ENCODE measurements around the gene GVQW3.

The GVQW3 gene

GRCh38 chr11:76448506-76448905 is 67.4 kb downstream of the GVQW3 start:
- no peak overlapping the region for H3K4me3 ChIP-seq (ENCODE audit: low read length)
- TF ChIP-seq ZNF274 (IDR thresholded peaks at IDR 0.05; ENCODE audit: low read depth, low read length): no peak

GRCh38 chr11:76453248-76453647 is 72.1 kb downstream of the GVQW3 start:
- no peak for TF ChIP-seq ZNF274 (IDR thresholded peaks at IDR 0.05; ENCODE audit: low read depth, low read length)
- H3K4me3 ChIP-seq (ENCODE audit: low read length): no peak overlapping the region

GRCh38 chr11:76455331-76455730 is 74.2 kb downstream of the GVQW3 start:
- no peak for TF ChIP-seq ZNF274 (IDR thresholded peaks at IDR 0.05; ENCODE audit: low read depth, low read length)
- no peak overlapping the region for H3K4me3 ChIP-seq (ENCODE audit: low read length)

GRCh38 chr11:76455931-76456330 is 74.8 kb downstream of the GVQW3 start:
- no peak overlapping the region for H3K4me3 ChIP-seq (ENCODE audit: low read length)
- no peak for TF ChIP-seq ZNF274 (IDR thresholded peaks at IDR 0.05; ENCODE audit: low read depth, low read length)

GRCh38 chr11:76456571-76456970 is 75.4 kb downstream of the GVQW3 start:
- H3K4me3 ChIP-seq (ENCODE audit: low read length): no peak overlapping the region
- no peak for TF ChIP-seq ZNF274 (IDR thresholded peaks at IDR 0.05; ENCODE audit: low read depth, low read length)

All from GM08714 (cell line).